Spleen (tissue), 11 donors: Measurements from ENCODE around the gene INHBE. TPM values are rescaled to one million over a fixed set of nuclear protein-coding genes. Genes with fewer than 3 reads are reported as not detected.
A peak's percentile ranks its signal among the peaks of the same experiment; 100 is the strongest.

ENCODE experiments used
- DNase-seq: peaks from one replicate; pipeline ENCODE4 v3.0.0-alpha.2; 2020
- H3K27ac ChIP-seq, 8 donors: fragments of 200-600 bp; sonication (generic) in 7 of 8; 1 replicate in 4 of 8; 2 replicates in 4 of 8; pipeline versions ENCODE4 v1.5.0 to v1.8.0; 2016 to 2021; ENCODE audit warnings: inconsistent platforms in 4 of 8, mild to moderate bottlenecking in 4 of 8, moderate library complexity in 1 of 8
- H3K27me3 ChIP-seq, 7 donors: fragments of 200-600 bp; sonication (generic) in 6 of 7; replicated peaks in 1 of 7; 1 replicate in 4 of 7; 2 replicates in 3 of 7; pipeline versions ENCODE4 v1.5.0 to v1.8.0; 2016 to 2021; ENCODE audit warnings: inconsistent platforms in 3 of 7, mild to moderate bottlenecking in 1 of 7
- H3K36me3 ChIP-seq, 6 donors: fragments of 200-600 bp; sonication (generic) in 5 of 6; 1 replicate in 4 of 6; 2 replicates in 2 of 6; pipeline versions ENCODE4 v1.5.0 to v1.8.0; 2016 to 2021; ENCODE audit warnings: inconsistent platforms in 2 of 6
- H3K4me1 ChIP-seq, 6 donors: fragments of 200-600 bp; sonication (generic) in 5 of 6; 1 replicate in 3 of 6; 2 replicates in 3 of 6; pipeline versions ENCODE4 v1.5.0 to v1.8.0; 2016 to 2021; ENCODE audit warnings: inconsistent platforms in 3 of 6
- H3K4me3 ChIP-seq, 8 donors: fragments of 200-600 bp; sonication (generic) in 7 of 8; 1 replicate in 4 of 8; 2 replicates in 4 of 8; pipeline versions ENCODE4 v1.5.0 to v1.8.0; 2016 to 2021; ENCODE audit warnings: inconsistent platforms in 4 of 8, mild to moderate bottlenecking in 4 of 8, moderate library complexity in 2 of 8
- H3K9me3 ChIP-seq, 8 donors: fragments of 200-600 bp; sonication (generic) in 7 of 8; 1 replicate in 4 of 8; 2 replicates in 4 of 8; pipeline versions ENCODE4 v1.5.0 to v1.8.0; 2016 to 2021; ENCODE audit warnings: inconsistent platforms in 4 of 8
- CTCF ChIP-seq, 11 experiments: fragments of 200-600 bp in 7 of 11; fragments of 450-650 bp in 4 of 11; sonication (generic) in 4 of 11; IDR thresholded peaks in 8 of 11; conservative IDR thresholded peaks in 3 of 11; 1 replicate in 7 of 11; 2 replicates in 4 of 11; pipeline versions ENCODE4 v1.4.0 to v1.8.0; 2016 to 2021; ENCODE audit warnings: antibody characterized with exemption in 11 of 11, inconsistent platforms in 4 of 11, mild to moderate bottlenecking in 1 of 11
- POLR2A ChIP-seq, 3 donors: fragments of 450-650 bp; IDR thresholded peaks; one replicate each; pipeline ENCODE4 v1.5.1; 2017; ENCODE audit warnings: antibody characterized with exemption in 3 of 3, mild to moderate bottlenecking in 1 of 3
- POLR2AphosphoS5 ChIP-seq, 3 donors: sonication (generic); formaldehyde crosslinking; IDR thresholded peaks; one replicate each; pipeline ENCODE4 v1.5.1; 2017; ENCODE audit warnings: antibody characterized with exemption in 3 of 3
- WGBS, 5 donors: extraction: QIAGEN DNeasy Blood & Tissue Kit in 3 of 5; methylation state at CpG; one replicate each; pipeline versions ENCODE4 v1.1.5 to v1.1.7; 2013 to 2018; 5-methylcytosine and 5-hydroxymethylcytosine counted together
- intact Hi-C: fragments of 100-400 bp; cut with DNase I; formaldehyde crosslinking; loops from one replicate; pipeline ENCODE4 v1.15.0; 2023; ENCODE audit warnings: low total_unique reads
- polyA plus RNA-seq, 3 donors: library from polyadenylated mRNA; stranded (reverse); fragments of 200-250 nt; gene quantifications; one replicate each; pipeline ENCODE4 v1.2.1, GENCODE V29; 2013
- total RNA-seq, 7 donors: library from RNA; depleted of rRNA in 3 of 7; stranded (reverse); fragments of >200 nt in 3 of 7; fragmentation: NEBNext Ultra II Directional in 4 of 7; extraction: Animal tissue kit (Norgen Biotek cat#: 25700) in 4 of 7; gene quantifications; one replicate each; pipeline versions ENCODE4 v1.1.0 to v1.2.1, GENCODE V29; 2016 to 2021
- donor health status: healthy with polysubstance abuse.
- donor health status: DM: no; HTN: no; CAD: no; lungs with moderate emphysema.
- donor health status: DM: no; HTN: no; CAD: no.
- donor health status: Bipolar disorder and iron deficiency.
- donor health status: healthy.
- donor health status: DM: no; HTN: no; CAD: no.
- donor health status: DM: yes; HTN: yes; CAD: no.

The INHBE gene
- total and polyA plus RNA-seq, 10 donors = 0.02 TPM; not detected in 9

DNA sequence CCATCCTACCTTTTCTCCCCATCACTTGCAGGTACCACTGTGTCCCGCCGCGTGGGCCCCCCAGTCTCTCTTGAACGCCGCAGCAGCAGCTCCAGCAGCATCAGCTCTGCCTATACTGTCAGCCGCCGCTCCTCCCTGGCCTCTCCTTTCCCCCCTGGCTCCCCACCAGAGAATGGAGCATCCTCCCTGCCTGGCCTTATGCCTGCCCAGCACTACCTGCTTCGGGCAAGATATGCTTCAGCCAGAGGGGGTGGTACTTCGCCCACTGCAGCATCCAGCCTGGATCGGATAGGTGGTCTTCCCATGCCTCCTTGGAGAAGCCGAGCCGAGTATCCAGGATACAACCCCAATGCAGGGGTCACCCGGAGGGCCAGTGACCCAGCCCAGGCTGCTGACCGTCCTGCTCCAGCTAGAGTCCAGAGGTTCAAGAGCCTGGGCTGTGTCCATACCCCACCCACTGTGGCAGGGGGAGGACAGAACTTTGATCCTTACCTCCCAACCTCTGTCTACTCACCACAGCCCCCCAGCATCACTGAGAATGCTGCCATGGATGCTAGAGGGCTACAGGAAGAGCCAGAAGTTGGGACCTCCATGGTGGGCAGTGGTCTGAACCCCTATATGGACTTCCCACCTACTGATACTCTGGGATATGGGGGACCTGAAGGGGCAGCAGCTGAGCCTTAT lies 15.3 kb downstream of the INHBE start:
- Histone ChIP-seq H3K9me3 (no peaks in the 10 kb centered on the region), H3K36me3 (peaks cover 0 to 93% (median 64%) of the 10 kb centered on the region in 6 donors), H3K4me3 (peak overlapping the region in 1 of 8 donors; percentile 21), H3K27ac (peak overlapping the region in 3 of 8 donors; percentile 50 to 76 (median 58)), H3K27me3 (peaks cover 0 to 8% (median 0%) of the 10 kb centered on the region in 7 donors), H3K4me1 (peaks cover 8 to 69% (median 37%) of the 10 kb centered on the region in 6 donors)
- no peak for TF ChIP-seq POLR2A (IDR thresholded peaks at IDR 0.05)
- TF ChIP-seq CTCF (IDR thresholded peaks at IDR 0.05 in 8 of 11, conservative IDR thresholded peaks at IDR 0.05 in 3 of 11) = no peak
- peak in 2 of 3 donors; percentile 15 to 59 for TF ChIP-seq POLR2AphosphoS5 (IDR thresholded peaks at IDR 0.05)
- intact Hi-C loops = no loop called here
- peak; percentile 67 for DNase-seq
- WGBS, 5 donors = 93 to 98% (median 96%) methylated on average over 9 to 14 of the region's 14 CpGs

DNA sequence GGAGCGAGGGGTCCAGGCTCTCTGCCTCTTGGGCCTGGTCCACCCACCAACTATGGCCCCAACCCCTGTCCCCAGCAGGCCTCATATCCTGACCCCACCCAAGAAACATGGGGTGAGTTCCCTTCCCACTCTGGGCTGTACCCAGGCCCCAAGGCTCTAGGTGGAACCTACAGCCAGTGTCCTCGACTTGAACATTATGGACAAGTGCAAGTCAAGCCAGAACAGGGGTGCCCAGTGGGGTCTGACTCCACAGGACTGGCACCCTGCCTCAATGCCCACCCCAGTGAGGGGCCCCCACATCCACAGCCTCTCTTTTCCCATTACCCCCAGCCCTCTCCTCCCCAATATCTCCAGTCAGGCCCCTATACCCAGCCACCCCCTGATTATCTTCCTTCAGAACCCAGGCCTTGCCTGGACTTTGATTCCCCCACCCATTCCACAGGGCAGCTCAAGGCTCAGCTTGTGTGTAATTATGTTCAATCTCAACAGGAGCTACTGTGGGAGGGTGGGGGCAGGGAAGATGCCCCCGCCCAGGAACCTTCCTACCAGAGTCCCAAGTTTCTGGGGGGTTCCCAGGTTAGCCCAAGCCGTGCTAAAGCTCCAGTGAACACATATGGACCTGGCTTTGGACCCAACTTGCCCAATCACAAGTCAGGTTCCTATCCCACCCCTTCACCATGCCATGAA lies 16.0 kb downstream of the INHBE start:
- Histone ChIP-seq H3K4me3 (peak overlapping the region in 1 of 8 donors; percentile 21), H3K4me1 (peaks cover 14 to 76% (median 44%) of the 10 kb centered on the region in 6 donors), H3K36me3 (peaks cover 0 to 100% (median 66%) of the 10 kb centered on the region in 6 donors), H3K27me3 (peaks cover 0 to 15% (median 0%) of the 10 kb centered on the region in 7 donors), H3K9me3 (no peaks in the 10 kb centered on the region), H3K27ac (peak overlapping the region in 4 of 8 donors; percentile 32 to 76 (median 54))
- 84 to 98% (median 92%) methylated on average over 4 of the region's 4 CpGs for WGBS, 5 donors
- peak; percentile 41 for DNase-seq
- TF ChIP-seq CTCF (IDR thresholded peaks at IDR 0.05 in 8 of 11, conservative IDR thresholded peaks at IDR 0.05 in 3 of 11) (no peak), POLR2A (IDR thresholded peaks at IDR 0.05) (no peak), POLR2AphosphoS5 (IDR thresholded peaks at IDR 0.05) (no peak)
- intact Hi-C loops = no loop called here

GRCh38 chr12:57471661-57472060 lies 16.6 kb downstream of the INHBE start:
- intact Hi-C loops = no loop called here
- Histone ChIP-seq H3K9me3 (no peaks in the 10 kb centered on the region), H3K4me1 (peaks cover 16 to 81% (median 49%) of the 10 kb centered on the region in 6 donors), H3K36me3 (peaks cover 0 to 96% (median 66%) of the 10 kb centered on the region in 6 donors), H3K4me3 (peak overlapping the region in 1 of 8 donors; percentile 21), H3K27me3 (peaks cover 0 to 18% (median 0%) of the 10 kb centered on the region in 7 donors), H3K27ac (peak overlapping the region in 2 of 8 donors; percentile 58 to 76)
- TF ChIP-seq POLR2AphosphoS5 (IDR thresholded peaks at IDR 0.05) (peak in 1 of 3 donors; percentile 19), POLR2A (IDR thresholded peaks at IDR 0.05) (no peak), CTCF (IDR thresholded peaks at IDR 0.05 in 8 of 11, conservative IDR thresholded peaks at IDR 0.05 in 3 of 11) (no peak)
- peak; percentile 33 for DNase-seq
- WGBS, 5 donors = 82 to 98% (median 94%) methylated on average over 3 of the region's 3 CpGs

GRCh38 chr12:57472391-57472790 lies 17.3 kb downstream of the INHBE start:
- intact Hi-C loops = no loop called here
- peak; percentile 17 for DNase-seq
- H3K4me1 ChIP-seq = peaks cover 16 to 88% (median 54%) of the 10 kb centered on the region in 6 donors
- H3K27me3 ChIP-seq = peaks cover 0 to 18% (median 0%) of the 10 kb centered on the region in 7 donors
- 86 to 93% (median 90%) methylated on average over 3 of the region's 3 CpGs for WGBS, 5 donors
- H3K9me3 ChIP-seq = no peaks in the 10 kb centered on the region
- H3K4me3 ChIP-seq = no peak overlapping the region
- TF ChIP-seq POLR2AphosphoS5 (IDR thresholded peaks at IDR 0.05) (no peak), CTCF (IDR thresholded peaks at IDR 0.05 in 8 of 11, conservative IDR thresholded peaks at IDR 0.05 in 3 of 11) (no peak), POLR2A (IDR thresholded peaks at IDR 0.05) (no peak)
- H3K27ac ChIP-seq = no peak overlapping the region
- peaks cover 0 to 89% (median 66%) of the 10 kb centered on the region in 6 donors for H3K36me3 ChIP-seq
